Stimulated activated CD4-positive, alpha-beta T cell treated with anti-CD3 and anti-CD28 coated beads, Interleukin-15, amount 100 ng/mL, for 48 hours (primary cell): ENCODE measurements around the gene MND1.

Experiments used
- DNase-seq, 2 donors: peaks; one replicate each; pipeline ENCODE4 v3.0.0-alpha.2; 2020; ENCODE audit warnings: low read depth in 2 of 2

The MND1 gene, protein sequence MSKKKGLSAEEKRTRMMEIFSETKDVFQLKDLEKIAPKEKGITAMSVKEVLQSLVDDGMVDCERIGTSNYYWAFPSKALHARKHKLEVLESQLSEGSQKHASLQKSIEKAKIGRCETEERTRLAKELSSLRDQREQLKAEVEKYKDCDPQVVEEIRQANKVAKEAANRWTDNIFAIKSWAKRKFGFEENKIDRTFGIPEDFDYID

DNA sequence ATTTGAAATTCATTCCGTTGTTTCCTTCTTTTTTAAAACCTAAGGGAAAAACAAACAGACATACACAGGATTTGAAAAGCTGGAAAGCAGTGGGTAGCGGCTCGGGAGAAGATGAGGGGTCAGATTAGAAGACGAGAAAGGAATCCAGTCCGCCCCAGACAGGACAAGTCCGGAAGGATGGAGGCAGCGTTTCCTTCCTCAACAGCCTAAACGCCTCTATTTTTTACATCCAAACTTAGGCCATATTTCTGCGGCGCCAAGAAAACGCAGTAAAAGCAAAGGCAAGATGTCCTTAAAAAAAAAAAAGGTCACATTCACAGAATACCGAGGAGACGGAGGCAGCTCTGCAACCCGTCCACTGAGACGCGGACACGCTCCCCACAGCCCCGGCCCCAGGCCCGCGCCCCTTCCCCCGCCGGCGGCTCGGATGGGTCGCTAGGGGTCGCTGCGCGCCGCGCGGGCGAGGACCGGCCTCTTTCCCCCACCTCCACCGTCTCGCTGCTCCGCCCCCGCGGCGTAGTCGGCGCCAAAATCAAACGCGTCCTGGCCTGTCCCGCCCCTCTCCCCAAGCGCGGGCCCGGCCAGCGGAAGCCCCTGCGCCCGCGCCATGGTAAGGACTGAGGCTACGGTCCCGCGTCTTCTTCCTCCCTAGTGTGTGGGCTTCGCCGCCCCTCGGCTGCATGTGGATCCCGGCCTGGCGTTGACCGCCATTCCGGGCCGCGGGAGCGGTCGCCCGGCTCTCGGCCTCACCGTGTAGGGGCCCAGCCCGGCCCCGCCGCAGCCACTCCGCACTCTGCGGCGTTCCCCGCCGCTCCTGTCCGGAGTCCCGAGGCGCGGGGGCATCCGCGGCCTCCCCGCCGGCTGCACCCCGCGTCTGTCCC is at the start of gene MND1:
TSS of gene MND1 (plus strand) at position 558 of the 881 bp plus-strand sequence. CDS start at position 608, 50 bp downstream.
- peak; percentile 86 to 93 for DNase-seq

- DNase-seq = no peak
Observed at GRCh38 chr4:153295131-153295755, 49.2 kb upstream of the MND1 start.

DNA sequence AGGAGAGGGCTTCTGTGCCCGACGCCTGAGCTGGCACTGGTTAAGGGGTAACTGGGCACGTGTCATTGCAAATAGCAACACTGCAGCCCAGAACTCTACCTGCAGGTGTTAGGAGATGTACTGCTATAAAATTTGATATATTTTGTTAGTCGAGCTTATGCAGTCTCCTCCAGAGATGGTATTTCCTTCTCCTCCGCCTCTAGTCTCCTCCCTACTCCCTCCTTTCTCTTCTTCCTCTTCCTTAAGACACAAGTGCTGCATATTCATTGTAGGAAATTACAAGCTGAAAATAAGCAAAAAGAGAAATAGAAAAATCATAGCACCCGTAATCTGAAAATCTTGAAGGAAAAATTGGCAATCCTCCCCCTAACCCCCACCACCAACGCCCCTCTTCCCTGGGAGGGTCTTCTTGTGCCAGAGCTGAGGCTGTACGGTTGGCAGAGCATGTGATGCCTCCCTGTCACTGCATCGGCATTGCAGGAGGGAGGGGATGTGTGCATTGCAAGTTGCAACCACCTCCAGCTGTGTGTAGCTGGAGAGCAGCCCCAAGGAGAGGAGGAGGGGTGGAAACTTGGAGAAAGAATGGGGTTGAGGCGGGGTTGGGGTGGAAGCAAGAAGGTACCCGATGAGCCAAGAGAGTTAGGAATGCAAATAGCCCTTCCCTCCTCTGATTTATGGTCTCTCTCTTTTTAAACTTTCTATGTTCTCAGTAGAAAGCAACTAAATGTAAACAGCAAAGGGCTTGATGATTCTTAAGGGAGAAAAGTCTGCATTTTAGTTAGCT is 48.3 kb upstream of the MND1 start:
- DNase-seq = no peak

- no peak for DNase-seq
Observed at GRCh38 chr4:153297116-153297515, 47.4 kb upstream of the MND1 start.

DNA sequence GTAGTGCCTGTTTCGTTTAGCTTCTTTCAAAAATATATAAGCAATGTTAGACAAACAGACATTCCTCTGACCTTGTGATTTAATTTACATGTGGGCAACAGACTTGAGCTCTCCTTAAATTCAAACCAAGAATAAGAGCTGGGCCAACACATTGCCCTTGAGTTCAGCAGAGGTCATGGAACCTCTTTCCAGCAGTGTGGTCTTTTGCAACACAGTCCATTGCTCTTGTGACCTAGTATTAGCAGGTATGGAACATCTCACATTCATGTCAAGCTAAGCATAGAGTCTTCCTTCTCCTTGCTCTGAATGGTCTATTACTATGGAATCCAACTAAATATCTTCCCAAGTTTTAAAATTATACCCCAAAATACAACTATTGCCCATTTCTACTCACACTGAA is 33.7 kb upstream of the MND1 start:
- no peak for DNase-seq

GRCh38 chr4:153314915-153315314 is 29.6 kb upstream of the MND1 start:
- no peak for DNase-seq

- no peak for DNase-seq
Observed at GRCh38 chr4:153318696-153319320, 25.7 kb upstream of the MND1 start.

DNA sequence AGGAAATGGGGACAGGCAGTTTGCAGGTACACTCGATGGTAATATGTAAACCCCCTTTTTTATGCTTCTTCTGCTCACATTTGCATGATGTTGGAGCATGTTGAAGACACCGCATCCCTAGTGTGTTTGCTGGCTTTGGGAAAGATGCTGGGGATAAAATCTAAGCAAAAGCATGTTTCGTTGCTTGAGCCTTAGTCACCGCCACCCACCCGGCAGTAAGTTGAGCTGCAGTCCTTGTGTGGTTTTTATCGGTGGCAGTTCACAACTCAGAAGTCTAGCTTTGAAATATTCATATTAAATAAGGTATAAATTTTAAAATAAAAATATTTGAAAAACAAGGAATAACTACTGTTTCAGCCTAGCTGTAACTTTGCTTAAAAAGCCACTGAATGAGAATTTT is 21.7 kb upstream of the MND1 start:
- no peak for DNase-seq

DNA sequence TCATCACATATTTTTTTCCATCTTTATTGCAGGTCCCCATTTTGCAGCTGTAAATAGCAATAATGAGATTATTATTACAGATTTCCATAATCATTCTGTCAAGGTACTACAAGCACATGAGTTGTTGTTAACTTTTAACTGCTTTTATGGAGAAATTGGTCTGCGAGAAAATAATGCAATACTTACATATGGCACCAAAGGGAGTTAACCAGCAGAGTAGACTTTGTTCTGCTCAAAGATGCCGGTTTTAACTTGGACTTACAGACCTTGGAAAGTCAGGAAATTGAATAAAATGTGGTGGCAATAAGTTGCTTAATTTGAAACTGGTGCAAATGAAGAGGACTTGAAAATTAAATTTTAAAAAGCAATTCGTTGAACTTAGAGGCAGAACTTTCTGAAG is 20.4 kb upstream of the MND1 start:
- DNase-seq = no peak

DNA sequence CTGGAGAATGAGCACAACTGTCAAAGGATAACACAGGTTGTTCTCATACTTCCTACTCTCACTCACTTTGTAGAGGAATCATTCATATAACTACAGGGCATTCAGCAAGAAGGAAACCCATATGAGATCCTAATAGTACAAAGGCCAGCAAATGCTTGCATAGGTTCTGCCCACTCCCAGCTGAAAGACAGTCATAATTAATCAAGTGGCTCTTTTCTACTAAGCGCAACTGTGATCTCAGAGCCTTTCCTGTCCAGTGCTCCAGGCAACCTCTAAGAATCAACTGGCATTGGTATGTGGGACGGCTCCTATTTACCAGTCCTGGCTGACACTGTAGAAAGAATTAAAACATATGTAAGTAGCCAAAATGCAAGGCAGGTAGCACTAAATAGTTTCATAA is 18.9 kb upstream of the MND1 start:
- DNase-seq = no peak

- no peak for DNase-seq
Observed at GRCh38 chr4:153326513-153326912, 18.0 kb upstream of the MND1 start.

DNA sequence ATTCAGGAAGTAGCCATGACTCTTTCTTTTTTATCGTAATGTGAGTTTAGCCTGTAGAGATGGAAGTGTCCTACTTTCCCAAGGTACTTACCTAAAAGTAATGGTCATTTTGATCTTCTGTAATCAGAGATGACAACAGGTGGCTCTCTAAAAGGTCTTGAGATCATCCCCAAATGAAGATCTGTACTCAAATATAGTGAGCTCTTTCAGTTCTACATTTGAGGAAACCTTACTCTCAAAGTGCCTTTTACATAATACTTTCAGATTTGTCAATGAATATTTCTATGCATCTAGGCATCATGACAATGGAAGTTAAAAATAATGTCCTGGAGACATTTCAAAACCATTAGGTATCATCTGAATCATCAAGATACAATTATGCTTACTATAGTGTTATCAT is 17.2 kb upstream of the MND1 start:
- no peak for DNase-seq

GRCh38 chr4:153332936-153333335 is 11.6 kb upstream of the MND1 start:
- no peak for DNase-seq

- DNase-seq = no peak
Observed at GRCh38 chr4:153333874-153334273, 10.6 kb upstream of the MND1 start.

DNA sequence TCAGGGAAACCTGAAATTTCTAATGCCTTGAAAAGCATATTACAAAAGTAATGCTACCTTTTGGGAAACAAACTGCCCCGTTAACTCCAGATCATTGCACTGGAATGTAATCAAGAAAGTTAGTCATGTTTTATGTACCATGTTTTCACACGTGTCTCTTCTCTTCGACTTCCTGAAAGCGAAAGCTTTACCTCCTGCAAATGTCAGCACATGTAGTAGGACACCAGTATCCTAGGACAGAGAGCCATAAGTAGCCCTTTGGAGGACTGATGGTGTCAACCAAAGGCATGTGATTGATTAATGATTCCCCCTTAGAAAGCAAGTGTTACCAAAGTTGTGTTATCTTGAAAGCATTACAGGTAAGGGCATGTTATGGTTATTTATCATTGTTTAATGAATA is 8.8 kb upstream of the MND1 start:
- no peak for DNase-seq

DNA sequence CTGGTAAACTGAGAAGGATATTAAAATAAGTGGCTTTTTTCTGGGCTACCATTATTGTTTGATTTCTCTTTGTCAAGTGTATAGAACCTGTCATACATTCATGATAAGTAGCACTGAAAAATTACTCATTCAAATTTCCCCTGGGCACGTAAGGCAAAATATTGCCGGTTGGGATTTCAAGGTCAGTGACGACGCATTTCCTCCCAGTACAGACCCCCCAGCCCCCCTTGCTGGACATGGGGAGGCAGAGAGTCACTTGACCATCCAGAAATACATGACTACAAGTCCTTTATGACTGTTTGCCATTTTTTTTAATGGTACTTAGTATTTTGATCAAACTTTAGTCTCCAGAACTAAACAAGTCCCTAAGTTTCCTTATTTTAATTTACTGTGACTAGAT is 6.8 kb upstream of the MND1 start:
- DNase-seq = no peak

DNA sequence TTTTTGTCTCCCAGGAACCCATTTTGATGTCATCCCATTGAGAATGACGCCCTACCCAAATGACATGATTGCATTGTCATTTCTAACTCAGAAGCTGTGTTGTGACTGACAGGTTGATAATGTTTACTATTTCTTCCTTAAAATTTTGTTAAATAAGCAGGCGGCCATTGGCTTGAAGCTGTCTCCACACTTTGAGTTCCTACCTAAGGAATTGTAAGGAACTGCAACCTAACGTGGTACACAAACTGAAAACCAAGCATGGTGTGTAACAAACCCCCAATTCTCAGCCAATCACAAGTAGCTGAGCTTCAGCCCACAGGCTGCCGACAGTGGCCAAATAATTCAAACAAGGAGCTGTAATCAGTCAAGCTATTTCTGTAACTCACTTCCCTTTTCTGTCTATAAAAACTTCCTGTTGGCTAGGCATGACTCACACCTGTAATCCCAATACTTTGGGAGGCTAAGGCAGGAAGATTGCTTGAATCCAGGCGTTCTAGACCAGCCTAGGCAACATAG is 2.9 kb upstream of the MND1 start:
- no peak for DNase-seq

- DNase-seq = no peak
Observed at GRCh38 chr4:153342751-153343552, 1.5 kb upstream of the MND1 start.

DNA sequence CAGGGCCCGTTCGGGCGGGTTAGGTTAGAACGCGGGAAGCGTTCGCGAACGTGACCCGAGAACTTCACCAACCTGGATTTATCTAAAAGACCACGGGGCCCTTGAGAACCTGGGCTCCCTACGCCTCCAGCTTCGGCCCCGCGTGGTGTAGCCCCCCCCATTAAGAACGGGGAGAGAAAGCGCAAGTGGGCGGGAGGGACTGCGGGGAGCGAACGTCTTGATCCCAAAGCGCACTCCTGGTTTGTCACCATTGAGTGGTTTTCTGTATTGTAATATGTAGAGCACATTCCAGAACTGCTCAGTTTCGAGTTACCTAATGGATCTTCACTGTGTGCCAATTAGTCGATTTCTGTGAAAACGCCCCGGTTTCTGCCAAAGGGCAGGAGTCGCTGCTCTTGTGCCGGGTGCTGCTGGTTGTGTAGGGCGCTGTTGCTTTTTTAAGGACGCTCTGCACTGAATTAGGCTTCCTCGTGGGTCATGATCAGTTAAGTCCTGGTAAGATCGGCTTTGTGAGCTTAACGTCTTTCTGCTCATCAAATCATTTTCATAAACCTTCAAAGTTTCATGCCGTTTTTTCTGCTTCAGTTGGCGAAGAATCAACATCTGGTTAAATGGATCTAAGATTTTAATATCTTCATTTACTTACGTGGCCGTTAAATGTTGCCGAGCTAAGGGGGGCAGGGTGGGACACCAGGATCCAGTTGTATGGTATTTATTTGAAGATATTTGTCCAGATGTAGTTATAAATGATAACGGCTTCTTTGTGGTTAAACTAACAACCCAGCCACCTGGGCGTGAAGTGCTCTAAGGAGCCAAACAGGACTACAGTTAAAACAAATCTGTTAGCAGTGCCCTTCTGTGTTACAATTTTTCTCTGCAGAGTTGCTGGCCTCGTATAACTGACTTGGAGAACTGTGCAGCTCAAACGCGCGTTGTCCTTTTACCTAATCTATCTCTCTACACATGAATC is 809 bp downstream of the MND1 start:
- DNase-seq = peak; percentile 22 to 27
